OCI-LY1 (cell line): ENCODE results near the gene CHRNA4.

Experiments used
- H2AFZ ChIP-seq: fragments of 200-600 bp; sonication (generic), shearing (Covaris generic); 2 replicates; pipeline ENCODE4 v1.6.0; 2014; ENCODE audit warnings: antibody characterized with exemption, mild to moderate bottlenecking, low read length
- H3F3A ChIP-seq: fragments of 200-600 bp; sonication (generic), shearing (Covaris generic); 2 replicates; pipeline ENCODE4 v1.6.0; 2014; ENCODE audit warnings: mild to moderate bottlenecking, antibody characterized with exemption, low read length, moderate library complexity; ENCODE audit not compliant: insufficient read depth
- H3K27ac ChIP-seq: fragments of 200-600 bp; sonication (generic); 2 replicates; pipeline ENCODE4 v1.5.1; 2014; ENCODE audit warnings: low read length, mixed run types, mild to moderate bottlenecking, low read depth; ENCODE audit not compliant: poor library complexity, severe bottlenecking
- H3K27me3 ChIP-seq: fragments of 200-600 bp; sonication (generic); 2 replicates; pipeline ENCODE4 v1.6.0; 2014; ENCODE audit warnings: antibody characterized with exemption, mild to moderate bottlenecking, low read length, moderate library complexity; ENCODE audit not compliant: insufficient read depth
- H3K36me3 ChIP-seq: fragments of 200-600 bp; sonication (generic); 2 replicates; pipeline ENCODE4 v1.6.1; 2014; ENCODE audit warnings: mild to moderate bottlenecking, antibody characterized with exemption, low read length, moderate library complexity, mixed read lengths; ENCODE audit not compliant: insufficient read depth
- H3K4me1 ChIP-seq: fragments of 200-600 bp; sonication (generic); 2 replicates; pipeline ENCODE4 v1.5.1; 2014; ENCODE audit warnings: mild to moderate bottlenecking, low read length, moderate library complexity; ENCODE audit not compliant: insufficient read depth, severe bottlenecking
- H3K4me2 ChIP-seq: fragments of 200-600 bp; sonication (generic), shearing (Covaris generic); 2 replicates; pipeline ENCODE4 v1.6.1; 2014; ENCODE audit warnings: low read length
- H3K4me3 ChIP-seq: fragments of 200-600 bp; sonication (generic); 2 replicates; pipeline ENCODE4 v1.5.1; 2014; ENCODE audit warnings: low read length, low read depth, mild to moderate bottlenecking, mixed read lengths; ENCODE audit not compliant: poor library complexity, severe bottlenecking
- H3K79me2 ChIP-seq: fragments of 200-600 bp; shearing (Covaris generic); 2 replicates; pipeline ENCODE4 v1.6.1; 2016; ENCODE audit warnings: mixed run types, low read length, mixed read lengths; ENCODE audit not compliant: insufficient read depth
- H3K9ac ChIP-seq: fragments of 200-600 bp; sonication (generic), shearing (Covaris generic); 2 replicates; pipeline ENCODE4 v1.6.1; 2014; ENCODE audit warnings: mild to moderate bottlenecking, low read length, mixed read lengths
- H3K9me2 ChIP-seq: fragments of 200-600 bp; sonication (generic), shearing (Covaris generic); 2 replicates; pipeline ENCODE4 v1.6.1; 2014; ENCODE audit warnings: low read depth, mild to moderate bottlenecking, low read length, mixed read lengths
- H3K9me3 ChIP-seq: fragments of 200-600 bp; shearing (Covaris generic); 2 replicates; pipeline ENCODE4 v1.6.1; 2014; ENCODE audit warnings: low read length, mixed read lengths
- H4K20me1 ChIP-seq: fragments of 200-600 bp; sonication (generic), shearing (Covaris generic); 2 replicates; pipeline ENCODE4 v1.6.0; 2016; ENCODE audit warnings: mild to moderate bottlenecking, low read length; ENCODE audit not compliant: insufficient read depth
- EZH2 ChIP-seq: fragments of 200-600 bp; sonication (generic), shearing (Covaris generic); IDR thresholded peaks from 2 replicates; pipeline ENCODE4 v1.8.0; 2017; ENCODE audit warnings: borderline replicate concordance, mixed run types, mild to moderate bottlenecking, antibody characterized with exemption, low read length, moderate library complexity, mixed read lengths
- TF ChIP-seq, protein P1 (sequence below): fragments of 200-600 bp; sonication (generic), shearing (Covaris generic); IDR thresholded peaks from 2 replicates; pipeline ENCODE4 v1.5.1; 2017; ENCODE audit warnings: mild to moderate bottlenecking, antibody characterized with exemption, low read length, moderate library complexity, mixed read lengths

Gene CHRNA4

DNA sequence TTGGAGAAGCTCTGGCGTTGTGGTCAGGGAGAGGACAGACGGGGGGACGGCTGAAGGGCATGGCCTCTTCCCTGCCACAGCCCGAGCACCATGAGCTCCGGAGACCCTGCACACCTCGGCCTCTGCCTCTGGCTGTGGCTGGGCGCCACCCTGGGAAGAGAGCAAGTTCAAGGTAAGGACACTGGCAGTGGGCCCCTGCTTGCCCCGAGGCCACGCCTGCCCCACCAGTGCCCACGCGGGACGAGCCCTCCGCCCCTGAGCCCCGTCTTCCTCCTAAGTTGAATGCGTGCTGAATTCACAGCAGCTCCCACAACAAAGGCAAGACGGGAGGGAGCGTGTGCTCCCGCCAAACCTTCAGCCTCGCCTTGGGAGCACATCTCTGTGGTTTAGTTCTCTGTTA lies 66.1 kb downstream of the CHRNA4 start:
- Histone ChIP-seq H3K9ac (no peak overlapping the region), H3K4me3 (no peak overlapping the region), H3K27me3 (no peaks in the 10 kb centered on the region; the same call in 1 of the 2 replicates), H2AFZ (no peak overlapping the region), H3K79me2 (no peaks in the 10 kb centered on the region), H3K4me1 (no peaks in the 10 kb centered on the region), H4K20me1 (no peaks in the 10 kb centered on the region), H3K9me2 (no peaks in the 10 kb centered on the region), H3K36me3 (no peaks in the 10 kb centered on the region), H3K9me3 (no peaks in the 10 kb centered on the region), H3K27ac (no peak overlapping the region), H3K4me2 (no peak overlapping the region), H3F3A (no peaks in the 10 kb centered on the region)
- TF ChIP-seq EZH2 = no peak
- TF ChIP-seq, protein P1, sequence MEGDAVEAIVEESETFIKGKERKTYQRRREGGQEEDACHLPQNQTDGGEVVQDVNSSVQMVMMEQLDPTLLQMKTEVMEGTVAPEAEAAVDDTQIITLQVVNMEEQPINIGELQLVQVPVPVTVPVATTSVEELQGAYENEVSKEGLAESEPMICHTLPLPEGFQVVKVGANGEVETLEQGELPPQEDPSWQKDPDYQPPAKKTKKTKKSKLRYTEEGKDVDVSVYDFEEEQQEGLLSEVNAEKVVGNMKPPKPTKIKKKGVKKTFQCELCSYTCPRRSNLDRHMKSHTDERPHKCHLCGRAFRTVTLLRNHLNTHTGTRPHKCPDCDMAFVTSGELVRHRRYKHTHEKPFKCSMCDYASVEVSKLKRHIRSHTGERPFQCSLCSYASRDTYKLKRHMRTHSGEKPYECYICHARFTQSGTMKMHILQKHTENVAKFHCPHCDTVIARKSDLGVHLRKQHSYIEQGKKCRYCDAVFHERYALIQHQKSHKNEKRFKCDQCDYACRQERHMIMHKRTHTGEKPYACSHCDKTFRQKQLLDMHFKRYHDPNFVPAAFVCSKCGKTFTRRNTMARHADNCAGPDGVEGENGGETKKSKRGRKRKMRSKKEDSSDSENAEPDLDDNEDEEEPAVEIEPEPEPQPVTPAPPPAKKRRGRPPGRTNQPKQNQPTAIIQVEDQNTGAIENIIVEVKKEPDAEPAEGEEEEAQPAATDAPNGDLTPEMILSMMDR = no peak

DNA sequence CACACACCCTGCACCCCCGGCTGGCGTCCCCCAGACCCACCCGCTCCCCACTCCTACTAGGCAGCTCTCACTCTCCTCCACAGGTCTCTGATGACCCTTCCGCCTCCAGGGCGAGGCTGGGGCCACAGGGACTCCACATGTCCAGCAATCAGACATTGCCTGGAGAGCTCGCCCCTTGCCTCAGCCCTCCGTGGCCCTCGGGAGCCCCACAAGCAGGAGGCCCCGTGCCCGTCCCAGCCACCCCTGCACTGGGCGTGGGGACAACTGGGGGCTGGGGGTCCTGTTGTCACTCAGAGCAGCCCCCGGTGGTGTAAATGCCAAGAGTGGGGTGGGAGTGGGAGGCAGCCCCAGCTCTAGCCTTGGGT lies 66.6 kb downstream of the CHRNA4 start:
- Histone ChIP-seq H3K79me2 (no peaks in the 10 kb centered on the region), H4K20me1 (no peaks in the 10 kb centered on the region), H2AFZ (no peak overlapping the region), H3K9me3 (no peaks in the 10 kb centered on the region), H3F3A (no peaks in the 10 kb centered on the region), H3K9me2 (no peaks in the 10 kb centered on the region), H3K27ac (no peak overlapping the region), H3K9ac (no peak overlapping the region), H3K27me3 (no peaks in the 10 kb centered on the region; the same call in 1 of the 2 replicates), H3K36me3 (no peaks in the 10 kb centered on the region), H3K4me1 (no peaks in the 10 kb centered on the region), H3K4me2 (no peak overlapping the region), H3K4me3 (no peak overlapping the region)
- TF ChIP-seq EZH2 = no peak
- TF ChIP-seq, protein P1 = no peak

DNA sequence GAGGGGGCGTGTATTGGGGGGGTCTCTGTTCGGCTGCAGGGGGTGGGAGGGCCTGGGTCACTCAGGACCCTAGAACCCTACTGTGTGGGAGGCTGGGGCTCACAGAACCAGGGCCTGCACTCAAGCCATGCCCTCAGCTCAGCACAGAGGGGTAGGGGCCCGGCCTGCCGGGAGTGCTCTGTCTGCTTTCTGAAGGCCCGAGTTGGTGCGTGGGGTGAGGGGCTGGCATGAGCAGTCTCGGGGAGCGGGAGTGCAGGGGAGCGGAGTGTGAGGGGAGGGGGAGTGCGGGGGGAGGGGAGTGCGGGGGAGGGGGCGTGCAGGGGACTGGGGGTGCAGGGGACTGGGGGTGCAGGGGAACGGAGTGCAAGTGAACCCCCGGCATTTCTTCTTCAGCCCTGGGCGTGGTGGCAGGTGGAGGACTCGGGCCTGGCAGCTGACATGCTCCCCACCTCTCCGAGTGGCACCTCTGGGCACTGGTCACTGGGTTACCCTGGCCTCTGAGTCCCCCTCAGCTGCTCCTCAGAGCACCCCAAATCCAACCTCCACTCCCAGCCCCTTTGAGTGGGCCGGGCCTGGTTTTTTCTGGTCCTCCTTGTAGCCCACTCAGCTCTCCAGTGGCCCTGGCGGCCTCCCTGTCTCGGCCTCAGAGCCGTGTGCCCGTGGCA lies 67.1 kb downstream of the CHRNA4 start:
- no peak for TF ChIP-seq EZH2
- TF ChIP-seq, protein P1 = no peak
- no peaks in the 10 kb centered on the region for H3K9me3 ChIP-seq
- no peak overlapping the region for H3K4me3 ChIP-seq
- no peaks in the 10 kb centered on the region for H3K79me2 ChIP-seq
- H3K36me3 ChIP-seq = no peaks in the 10 kb centered on the region
- no peaks in the 10 kb centered on the region for H3F3A ChIP-seq
- H4K20me1 ChIP-seq = no peaks in the 10 kb centered on the region
- H3K9me2 ChIP-seq = no peaks in the 10 kb centered on the region
- H3K27ac ChIP-seq = no peak overlapping the region
- H2AFZ ChIP-seq = no peak overlapping the region
- no peak overlapping the region for H3K4me2 ChIP-seq
- no peaks in the 10 kb centered on the region; the same call in 1 of the 2 replicates for H3K27me3 ChIP-seq
- no peaks in the 10 kb centered on the region for H3K4me1 ChIP-seq
- no peak overlapping the region for H3K9ac ChIP-seq
